ENCODE results near the gene TYMS.

The TYMS gene

GRCh38 chr18:688323-688722, 30.9 kb downstream of the TYMS start:
- 85 to 93% methylated on average over 4 to 5 of the region's 5 CpGs for WGBS, 2 experiments (ENCODE audit: insufficient coverage in 2 of 2)
- Histone ChIP-seq H3K36me3 (ENCODE audit: control insufficient read depth, insufficient read depth, low read length) (peaks cover 34% of the 10 kb centered on the region), H3K4me1 (ENCODE audit: control insufficient read depth, insufficient read depth, low read length, poor library complexity, severe bottlenecking) (peaks cover 7% of the 10 kb centered on the region), H3K27ac (ENCODE audit: low read depth, low read length, severe bottlenecking) (no peak overlapping the region), H3K4me3 (ENCODE audit: extremely low read depth, insufficient read depth, low read length, poor library complexity, severe bottlenecking) (no peak overlapping the region), H3K9me3 (ENCODE audit: control insufficient read depth, low read length) (no peaks in the 10 kb centered on the region)

DNA sequence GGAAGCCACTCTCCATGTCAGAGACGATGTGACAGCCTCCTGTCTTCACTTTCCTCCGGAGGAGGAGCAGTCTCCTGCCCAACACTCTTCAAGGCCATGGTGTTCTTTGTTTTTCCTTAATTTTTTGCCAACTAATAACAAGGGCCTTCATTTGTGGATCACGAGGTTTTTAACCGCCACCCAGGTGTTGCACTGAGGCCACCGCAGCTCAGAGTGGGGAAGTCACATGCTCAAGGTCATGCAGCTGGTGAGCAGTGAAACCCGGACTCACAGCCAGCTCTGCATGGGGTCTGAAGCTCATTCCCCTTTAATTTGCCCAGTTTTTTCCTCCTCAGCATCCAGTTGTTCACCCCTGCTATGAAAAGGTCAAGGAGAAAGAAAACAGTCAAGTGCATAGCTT, 35.4 kb downstream of the TYMS start:
- no peaks in the 10 kb centered on the region for H3K4me1 ChIP-seq (ENCODE audit: control insufficient read depth, insufficient read depth, low read length, poor library complexity, severe bottlenecking)
- WGBS, 2 experiments (ENCODE audit: insufficient coverage in 2 of 2): 90 to 95% methylated on average over 5 to 6 of the region's 6 CpGs
- no peak overlapping the region for H3K27ac ChIP-seq (ENCODE audit: low read depth, low read length, severe bottlenecking)
- peaks cover 44% of the 10 kb centered on the region for H3K36me3 ChIP-seq (ENCODE audit: control insufficient read depth, insufficient read depth, low read length)
- H3K9me3 ChIP-seq (ENCODE audit: control insufficient read depth, low read length): no peaks in the 10 kb centered on the region
- H3K4me3 ChIP-seq (ENCODE audit: extremely low read depth, insufficient read depth, low read length, poor library complexity, severe bottlenecking): no peak overlapping the region

GRCh38 chr18:693466-694187, 36.2 kb downstream of the TYMS start:
- Histone ChIP-seq H3K9me3 (ENCODE audit: control insufficient read depth, low read length) (no peaks in the 10 kb centered on the region), H3K27ac (ENCODE audit: low read depth, low read length, severe bottlenecking) (no peak overlapping the region), H3K4me1 (ENCODE audit: control insufficient read depth, insufficient read depth, low read length, poor library complexity, severe bottlenecking) (no peaks in the 10 kb centered on the region), H3K4me3 (ENCODE audit: extremely low read depth, insufficient read depth, low read length, poor library complexity, severe bottlenecking) (no peak overlapping the region), H3K36me3 (ENCODE audit: control insufficient read depth, insufficient read depth, low read length) (peaks cover 49% of the 10 kb centered on the region)
- 88 to 100% methylated on average over 2 to 4 of the region's 8 CpGs for WGBS, 2 experiments (ENCODE audit: insufficient coverage in 2 of 2)

- no peak overlapping the region for H3K4me3 ChIP-seq (ENCODE audit: extremely low read depth, insufficient read depth, low read length, poor library complexity, severe bottlenecking)
- H3K4me1 ChIP-seq (ENCODE audit: control insufficient read depth, insufficient read depth, low read length, poor library complexity, severe bottlenecking): no peaks in the 10 kb centered on the region
- WGBS, 2 experiments (ENCODE audit: insufficient coverage in 2 of 2): 100% methylated on average over 1 to 2 of the region's 4 CpGs
- H3K27ac ChIP-seq (ENCODE audit: low read depth, low read length, severe bottlenecking): no peak overlapping the region
- peaks cover 39% of the 10 kb centered on the region for H3K36me3 ChIP-seq (ENCODE audit: control insufficient read depth, insufficient read depth, low read length)
- H3K9me3 ChIP-seq (ENCODE audit: control insufficient read depth, low read length): no peaks in the 10 kb centered on the region
Measured at GRCh38 chr18:697012-697411, 39.6 kb downstream of the TYMS start.

GRCh38 chr18:697800-698199, 40.3 kb downstream of the TYMS start:
- Histone ChIP-seq H3K4me1 (ENCODE audit: control insufficient read depth, insufficient read depth, low read length, poor library complexity, severe bottlenecking) (peaks cover 2% of the 10 kb centered on the region), H3K27ac (ENCODE audit: low read depth, low read length, severe bottlenecking) (no peak overlapping the region), H3K9me3 (ENCODE audit: control insufficient read depth, low read length) (no peaks in the 10 kb centered on the region), H3K36me3 (ENCODE audit: control insufficient read depth, insufficient read depth, low read length) (peaks cover 39% of the 10 kb centered on the region), H3K4me3 (ENCODE audit: extremely low read depth, insufficient read depth, low read length, poor library complexity, severe bottlenecking) (no peak overlapping the region)
- 73 to 89% methylated on average over 5 to 9 of the region's 10 CpGs for WGBS, 2 experiments (ENCODE audit: insufficient coverage in 2 of 2)

DNA sequence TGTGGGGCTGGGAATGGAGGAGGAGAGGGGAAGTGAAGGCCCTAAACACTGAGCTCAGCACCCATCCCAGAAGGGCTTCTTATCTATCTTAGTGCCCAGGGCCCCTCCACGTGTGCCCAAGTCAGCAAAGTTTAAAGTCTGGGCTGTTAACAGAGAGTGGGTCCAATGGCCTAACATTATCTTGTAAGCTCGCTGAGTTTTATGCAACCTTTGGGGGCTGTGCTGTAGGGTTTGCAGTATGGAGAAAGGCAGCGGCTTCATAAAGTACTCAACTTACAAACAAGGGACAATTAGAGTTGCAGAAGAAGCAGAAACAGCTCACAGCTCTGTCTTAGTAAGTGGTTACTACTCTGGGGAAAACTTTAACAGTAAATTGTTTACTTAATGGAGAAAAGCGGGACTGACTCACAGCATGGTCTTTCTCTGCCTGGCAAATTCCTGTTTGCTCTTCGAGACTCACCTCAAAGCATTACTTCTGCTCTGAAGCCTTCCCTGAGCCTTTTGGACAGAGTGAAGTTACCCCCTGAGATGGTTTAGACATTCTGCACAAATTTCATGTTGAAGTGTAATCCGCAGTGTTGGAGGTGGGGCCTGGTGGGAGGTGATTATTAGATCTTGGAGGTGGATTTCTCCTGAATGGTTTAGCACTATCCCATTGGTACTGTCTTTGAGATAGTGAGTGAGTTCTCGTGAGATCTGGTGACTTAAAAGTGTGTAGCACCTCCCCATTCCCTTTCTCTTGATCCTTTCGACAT, 45.9 kb downstream of the TYMS start:
- Histone ChIP-seq H3K4me1 (ENCODE audit: control insufficient read depth, insufficient read depth, low read length, poor library complexity, severe bottlenecking) (peaks cover 17% of the 10 kb centered on the region), H3K36me3 (ENCODE audit: control insufficient read depth, insufficient read depth, low read length) (peaks cover 34% of the 10 kb centered on the region), H3K27ac (ENCODE audit: low read depth, low read length, severe bottlenecking) (peak overlapping the region; percentile 83), H3K9me3 (ENCODE audit: control insufficient read depth, low read length) (no peaks in the 10 kb centered on the region), H3K4me3 (ENCODE audit: extremely low read depth, insufficient read depth, low read length, poor library complexity, severe bottlenecking) (no peak overlapping the region)
- 65 to 75% methylated on average over 4 to 6 of the region's 8 CpGs for WGBS, 2 experiments (ENCODE audit: insufficient coverage in 2 of 2)

GRCh38 chr18:706405-706804, 49.0 kb downstream of the TYMS start:
- 95 to 96% methylated on average over 7 of the region's 8 CpGs for WGBS, 2 experiments (ENCODE audit: insufficient coverage in 2 of 2)
- Histone ChIP-seq H3K27ac (ENCODE audit: low read depth, low read length, severe bottlenecking) (no peak overlapping the region), H3K4me1 (ENCODE audit: control insufficient read depth, insufficient read depth, low read length, poor library complexity, severe bottlenecking) (peaks cover 17% of the 10 kb centered on the region), H3K9me3 (ENCODE audit: control insufficient read depth, low read length) (no peaks in the 10 kb centered on the region), H3K36me3 (ENCODE audit: control insufficient read depth, insufficient read depth, low read length) (peaks cover 25% of the 10 kb centered on the region), H3K4me3 (ENCODE audit: extremely low read depth, insufficient read depth, low read length, poor library complexity, severe bottlenecking) (no peak overlapping the region)

DNA sequence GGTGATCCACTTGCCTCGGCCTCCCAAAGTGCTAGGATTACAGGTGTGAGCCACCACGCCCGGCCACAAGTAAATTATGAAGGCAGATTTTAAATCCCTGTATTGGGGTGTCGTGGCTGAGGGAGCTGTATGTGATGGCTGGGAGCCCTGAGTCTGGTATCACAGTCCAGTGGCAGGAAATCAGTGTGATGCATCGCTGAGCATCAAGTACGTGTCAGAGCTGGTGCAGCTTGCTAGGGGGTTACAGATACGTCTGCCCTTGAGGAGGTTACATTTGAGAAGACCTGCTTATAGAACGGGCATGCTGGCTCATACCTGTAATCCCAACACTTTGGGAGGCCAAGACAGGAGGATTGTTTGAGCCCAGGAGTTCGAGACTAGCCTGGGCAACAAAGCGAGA, 50.6 kb downstream of the TYMS start:
- no peak overlapping the region for H3K4me3 ChIP-seq (ENCODE audit: extremely low read depth, insufficient read depth, low read length, poor library complexity, severe bottlenecking)
- 91 to 97% methylated on average over 8 of the region's 10 CpGs for WGBS, 2 experiments (ENCODE audit: insufficient coverage in 2 of 2)
- H3K36me3 ChIP-seq (ENCODE audit: control insufficient read depth, insufficient read depth, low read length): peaks cover 25% of the 10 kb centered on the region
- peaks cover 3% of the 10 kb centered on the region for H3K9me3 ChIP-seq (ENCODE audit: control insufficient read depth, low read length)
- H3K4me1 ChIP-seq (ENCODE audit: control insufficient read depth, insufficient read depth, low read length, poor library complexity, severe bottlenecking): peaks cover 13% of the 10 kb centered on the region
- H3K27ac ChIP-seq (ENCODE audit: low read depth, low read length, severe bottlenecking): no peak overlapping the region

DNA sequence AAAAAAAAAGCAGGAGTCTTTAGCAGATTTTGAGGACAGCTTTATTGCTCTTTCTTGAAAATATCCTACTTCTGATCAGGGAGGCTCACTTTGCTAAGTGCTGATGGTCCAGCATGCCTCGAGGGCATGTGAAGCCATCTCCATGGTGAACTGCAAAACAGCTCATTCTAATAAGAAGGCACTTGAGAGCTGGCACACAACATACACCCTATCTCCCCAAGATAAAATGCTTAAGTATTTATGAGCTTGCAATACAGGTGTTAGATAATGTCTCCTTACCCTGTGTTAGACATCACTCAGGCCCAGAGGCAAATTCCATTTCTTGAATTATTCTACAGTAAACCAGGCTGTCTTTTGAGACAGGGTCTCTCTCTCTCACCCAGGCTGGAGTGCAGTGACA, 52.3 kb downstream of the TYMS start:
- Histone ChIP-seq H3K4me1 (ENCODE audit: control insufficient read depth, insufficient read depth, low read length, poor library complexity, severe bottlenecking) (no peaks in the 10 kb centered on the region), H3K27ac (ENCODE audit: low read depth, low read length, severe bottlenecking) (no peak overlapping the region), H3K4me3 (ENCODE audit: extremely low read depth, insufficient read depth, low read length, poor library complexity, severe bottlenecking) (no peak overlapping the region), H3K36me3 (ENCODE audit: control insufficient read depth, insufficient read depth, low read length) (peaks cover 23% of the 10 kb centered on the region), H3K9me3 (ENCODE audit: control insufficient read depth, low read length) (peaks cover 4% of the 10 kb centered on the region)
- WGBS, 2 experiments (ENCODE audit: insufficient coverage in 2 of 2): no CpG with 5 or more reads among the region's 1 CpG

- H3K4me1 ChIP-seq (ENCODE audit: control insufficient read depth, insufficient read depth, low read length, poor library complexity, severe bottlenecking): no peaks in the 10 kb centered on the region
- WGBS, 2 experiments (ENCODE audit: insufficient coverage in 2 of 2): 86% methylated on average over 1 of the region's 3 CpGs; no CpG with 5 or more reads in 1 of the 2 experiments
Measured at GRCh38 chr18:710418-711300, 53.2 kb downstream of the TYMS start.

More at GRCh38 chr18:710418-711300, 53.2 kb downstream of the TYMS start:
- Histone ChIP-seq H3K27ac (ENCODE audit: low read depth, low read length, severe bottlenecking) (no peak overlapping the region), H3K36me3 (ENCODE audit: control insufficient read depth, insufficient read depth, low read length) (peaks cover 15% of the 10 kb centered on the region), H3K4me3 (ENCODE audit: extremely low read depth, insufficient read depth, low read length, poor library complexity, severe bottlenecking) (peak overlapping the region; percentile 65), H3K9me3 (ENCODE audit: control insufficient read depth, low read length) (peaks cover 4% of the 10 kb centered on the region)
